ENCODE results near the gene ZBED1. TPM values are rescaled to one million over a fixed set of nuclear protein-coding genes. Genes with fewer than 3 reads are reported as not detected.
A peak's percentile ranks its signal among the peaks of the same experiment; 100 is the strongest.

Gene ZBED1
- total and polyA plus RNA-seq, 2 donors (not counting 1 experiment from before 2014, with no cell fraction given), result 14.5 to 24.8 TPM

DNA sequence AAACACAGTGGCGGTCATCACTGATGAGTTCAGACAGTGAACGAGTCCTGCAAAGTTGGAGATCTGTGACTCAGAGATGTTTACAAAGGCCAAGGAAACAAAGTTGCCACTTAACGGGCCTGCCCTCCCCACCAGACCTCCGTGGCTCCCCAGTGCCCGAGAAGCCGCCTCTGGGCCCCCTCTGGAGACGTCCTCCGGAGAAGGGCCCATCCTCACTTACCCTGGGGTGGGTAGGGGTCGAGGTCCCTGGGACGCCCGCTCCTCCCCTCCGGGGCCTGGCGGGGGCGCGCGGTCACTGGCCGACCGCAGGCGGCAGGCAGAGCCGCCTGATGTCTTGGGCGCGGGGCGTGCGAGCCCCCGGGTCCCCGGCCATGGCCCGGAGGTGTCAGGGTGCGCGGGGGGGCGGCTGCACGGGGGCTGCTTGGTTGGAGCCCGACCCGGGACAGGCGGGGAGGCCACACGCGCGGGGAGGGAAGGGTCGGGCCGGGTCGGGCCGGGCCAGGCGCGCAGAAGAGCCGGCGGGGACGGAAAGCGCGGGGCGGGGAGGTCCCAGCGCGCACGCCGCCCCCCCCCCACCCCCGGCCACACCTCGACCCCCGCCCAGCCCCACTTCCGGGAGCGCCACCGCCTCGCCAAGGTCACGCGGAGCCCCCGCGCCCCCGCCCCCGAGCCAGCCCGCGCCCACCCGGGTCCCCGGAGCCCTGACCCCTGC lies 529 bp downstream of the ZBED1 start:
- peak overlapping the region; percentile 23 for H2AFZ ChIP-seq (ENCODE audit: low read length)

DNA sequence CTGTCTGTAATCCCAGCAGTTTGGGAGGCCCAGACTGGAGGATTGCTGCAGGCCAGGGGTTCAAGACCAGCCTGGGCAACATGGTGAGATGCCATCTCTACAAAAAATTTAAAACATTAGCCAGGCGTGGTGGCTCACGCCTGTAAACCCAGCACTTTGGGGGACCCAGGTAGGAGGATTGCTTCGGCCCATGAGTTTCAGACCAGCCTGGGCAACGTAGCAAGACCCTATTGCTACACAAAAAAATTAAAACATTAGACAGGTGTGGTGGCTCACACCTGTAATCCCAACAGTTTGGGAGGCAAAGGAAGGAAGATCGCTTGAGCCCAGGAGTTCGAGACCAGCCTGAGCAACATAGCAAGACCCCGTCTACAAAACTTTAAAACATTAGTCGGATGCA lies 1.3 kb downstream of the ZBED1 start:
- Histone ChIP-seq H4K20me1 (ENCODE audit: control insufficient read depth, extremely low read depth, insufficient read depth, low read length) (no peaks in the 10 kb centered on the region), H3K4me1 (ENCODE audit: control insufficient read depth, extremely low read depth, insufficient read depth, low read length) (peaks cover 10% of the 10 kb centered on the region), H3K9ac (ENCODE audit: insufficient read depth, low read length) (no peak overlapping the region), H3K36me3 (ENCODE audit: control insufficient read depth, insufficient read depth, low read length) (no peaks in the 10 kb centered on the region), H2AFZ (ENCODE audit: low read length) (no peak overlapping the region), H3K4me3 (replicated peaks in 1 of 4; ENCODE audit: control extremely low read depth in 1 of 4, insufficient read depth in 1 of 4, low read depth in 3 of 4, low read length in 4 of 4) (peak overlapping the region; percentile 73 to 89 (median 84)), H3K4me2 (ENCODE audit: extremely low read depth, insufficient read depth, low read length) (peak overlapping the region; percentile 90), H3K9me3 (ENCODE audit: control insufficient read depth, insufficient read depth, low read depth, low read length) (no peaks in the 10 kb centered on the region), H3K27me3 (ENCODE audit: control insufficient read depth, insufficient read depth, low read length) (no peaks in the 10 kb centered on the region), H3K79me2 (ENCODE audit: control insufficient read depth, insufficient read depth, low read length) (peaks cover 43% of the 10 kb centered on the region), H3K27ac (ENCODE audit: insufficient read depth, low read length) (peak overlapping the region; percentile 34)
- TF ChIP-seq EZH2 (IDR thresholded peaks at IDR 0.05; ENCODE audit: low read length, missing control alignments), result no peak
- TF ChIP-seq, protein P1, sequence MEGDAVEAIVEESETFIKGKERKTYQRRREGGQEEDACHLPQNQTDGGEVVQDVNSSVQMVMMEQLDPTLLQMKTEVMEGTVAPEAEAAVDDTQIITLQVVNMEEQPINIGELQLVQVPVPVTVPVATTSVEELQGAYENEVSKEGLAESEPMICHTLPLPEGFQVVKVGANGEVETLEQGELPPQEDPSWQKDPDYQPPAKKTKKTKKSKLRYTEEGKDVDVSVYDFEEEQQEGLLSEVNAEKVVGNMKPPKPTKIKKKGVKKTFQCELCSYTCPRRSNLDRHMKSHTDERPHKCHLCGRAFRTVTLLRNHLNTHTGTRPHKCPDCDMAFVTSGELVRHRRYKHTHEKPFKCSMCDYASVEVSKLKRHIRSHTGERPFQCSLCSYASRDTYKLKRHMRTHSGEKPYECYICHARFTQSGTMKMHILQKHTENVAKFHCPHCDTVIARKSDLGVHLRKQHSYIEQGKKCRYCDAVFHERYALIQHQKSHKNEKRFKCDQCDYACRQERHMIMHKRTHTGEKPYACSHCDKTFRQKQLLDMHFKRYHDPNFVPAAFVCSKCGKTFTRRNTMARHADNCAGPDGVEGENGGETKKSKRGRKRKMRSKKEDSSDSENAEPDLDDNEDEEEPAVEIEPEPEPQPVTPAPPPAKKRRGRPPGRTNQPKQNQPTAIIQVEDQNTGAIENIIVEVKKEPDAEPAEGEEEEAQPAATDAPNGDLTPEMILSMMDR (conservative IDR thresholded peaks at IDR 0.05 in 1 of 2, IDR thresholded peaks at IDR 0.05 in 1 of 2; ENCODE audit: low read depth in 1 of 2, low read length in 2 of 2), result no peak
- DNase-seq (ENCODE audit: low read depth in 2 of 2), result no peak

More for the DNA sequence above, 529 bp downstream of the ZBED1 start:
- DNase-seq (ENCODE audit: low read depth in 2 of 2), result peak; percentile 57 to 66
- Histone ChIP-seq H3K27me3 (ENCODE audit: control insufficient read depth, insufficient read depth, low read length) (no peaks in the 10 kb centered on the region), H3K79me2 (ENCODE audit: control insufficient read depth, insufficient read depth, low read length) (peaks cover 43% of the 10 kb centered on the region), H3K4me2 (ENCODE audit: extremely low read depth, insufficient read depth, low read length) (peak overlapping the region; percentile 90), H3K27ac (ENCODE audit: insufficient read depth, low read length) (peak overlapping the region; percentile 84), H3K9ac (ENCODE audit: insufficient read depth, low read length) (peak overlapping the region; percentile 78), H3K4me3 (replicated peaks in 1 of 4; ENCODE audit: control extremely low read depth in 1 of 4, insufficient read depth in 1 of 4, low read depth in 3 of 4, low read length in 4 of 4) (peak overlapping the region; percentile 73 to 89 (median 84)), H3K36me3 (ENCODE audit: control insufficient read depth, insufficient read depth, low read length) (no peaks in the 10 kb centered on the region), H3K4me1 (ENCODE audit: control insufficient read depth, extremely low read depth, insufficient read depth, low read length) (peaks cover 10% of the 10 kb centered on the region), H3K9me3 (ENCODE audit: control insufficient read depth, insufficient read depth, low read depth, low read length) (no peaks in the 10 kb centered on the region), H4K20me1 (ENCODE audit: control insufficient read depth, extremely low read depth, insufficient read depth, low read length) (no peaks in the 10 kb centered on the region)
- TF ChIP-seq, protein P1 (conservative IDR thresholded peaks at IDR 0.05 in 1 of 2, IDR thresholded peaks at IDR 0.05 in 1 of 2; ENCODE audit: low read depth in 1 of 2, low read length in 2 of 2), result no peak
- TF ChIP-seq EZH2 (IDR thresholded peaks at IDR 0.05; ENCODE audit: low read length, missing control alignments), result no peak

DNA sequence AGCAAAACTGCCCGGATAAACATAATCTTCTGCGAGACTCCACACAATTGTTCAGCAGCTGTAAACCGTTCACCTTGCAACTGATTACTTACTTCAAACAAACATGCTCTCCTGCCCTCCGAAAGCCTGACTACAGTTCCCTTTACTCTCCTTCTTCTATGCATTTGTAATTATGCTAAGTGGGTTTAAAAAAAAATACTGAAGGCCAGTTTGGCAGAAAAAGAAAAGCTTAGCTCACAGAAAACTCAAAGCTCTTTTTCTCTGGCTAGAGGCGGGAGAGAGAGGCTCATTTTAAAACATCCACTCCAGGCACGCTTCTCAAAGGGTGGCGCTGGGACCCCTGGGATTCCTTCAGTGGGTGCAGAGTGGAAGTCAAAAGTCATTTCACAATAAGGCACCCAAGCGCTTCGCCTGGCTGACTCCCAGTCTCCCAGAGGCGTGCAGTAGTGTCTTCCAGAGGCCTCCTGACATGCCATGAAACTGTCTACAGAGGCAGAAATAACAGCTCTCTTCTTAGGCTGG lies 1.9 kb downstream of the ZBED1 start:
- H3K9me3 ChIP-seq (ENCODE audit: control insufficient read depth, insufficient read depth, low read depth, low read length), result no peaks in the 10 kb centered on the region
- no peaks in the 10 kb centered on the region for H3K27me3 ChIP-seq (ENCODE audit: control insufficient read depth, insufficient read depth, low read length)
- H4K20me1 ChIP-seq (ENCODE audit: control insufficient read depth, extremely low read depth, insufficient read depth, low read length), result no peaks in the 10 kb centered on the region
- TF ChIP-seq, protein P1 (conservative IDR thresholded peaks at IDR 0.05 in 1 of 2, IDR thresholded peaks at IDR 0.05 in 1 of 2; ENCODE audit: low read depth in 1 of 2, low read length in 2 of 2), result no peak
- TF ChIP-seq EZH2 (IDR thresholded peaks at IDR 0.05; ENCODE audit: low read length, missing control alignments), result no peak
- H3K36me3 ChIP-seq (ENCODE audit: control insufficient read depth, insufficient read depth, low read length), result no peaks in the 10 kb centered on the region
- peaks cover 10% of the 10 kb centered on the region for H3K4me1 ChIP-seq (ENCODE audit: control insufficient read depth, extremely low read depth, insufficient read depth, low read length)
- no peak overlapping the region for H3K9ac ChIP-seq (ENCODE audit: insufficient read depth, low read length)
- H3K4me3 ChIP-seq (replicated peaks in 1 of 4; ENCODE audit: control extremely low read depth in 1 of 4, insufficient read depth in 1 of 4, low read depth in 3 of 4, low read length in 4 of 4), result peak overlapping the region; percentile 73 to 89 (median 84)
- peak overlapping the region; percentile 34 for H3K27ac ChIP-seq (ENCODE audit: insufficient read depth, low read length)
- peaks cover 45% of the 10 kb centered on the region for H3K79me2 ChIP-seq (ENCODE audit: control insufficient read depth, insufficient read depth, low read length)
- H2AFZ ChIP-seq (ENCODE audit: low read length), result no peak overlapping the region
- peak overlapping the region; percentile 90 for H3K4me2 ChIP-seq (ENCODE audit: extremely low read depth, insufficient read depth, low read length)
- peak; percentile 23 to 47 for DNase-seq (ENCODE audit: low read depth in 2 of 2)
